ENCODE data around the gene UBXN6.
A peak's percentile ranks its signal among the peaks of the same experiment; 100 is the strongest.

The UBXN6 gene

GRCh38 chr19:4492337-4493103 lies 34.9 kb upstream of the UBXN6 start:
- TF ChIP-seq, protein P1, sequence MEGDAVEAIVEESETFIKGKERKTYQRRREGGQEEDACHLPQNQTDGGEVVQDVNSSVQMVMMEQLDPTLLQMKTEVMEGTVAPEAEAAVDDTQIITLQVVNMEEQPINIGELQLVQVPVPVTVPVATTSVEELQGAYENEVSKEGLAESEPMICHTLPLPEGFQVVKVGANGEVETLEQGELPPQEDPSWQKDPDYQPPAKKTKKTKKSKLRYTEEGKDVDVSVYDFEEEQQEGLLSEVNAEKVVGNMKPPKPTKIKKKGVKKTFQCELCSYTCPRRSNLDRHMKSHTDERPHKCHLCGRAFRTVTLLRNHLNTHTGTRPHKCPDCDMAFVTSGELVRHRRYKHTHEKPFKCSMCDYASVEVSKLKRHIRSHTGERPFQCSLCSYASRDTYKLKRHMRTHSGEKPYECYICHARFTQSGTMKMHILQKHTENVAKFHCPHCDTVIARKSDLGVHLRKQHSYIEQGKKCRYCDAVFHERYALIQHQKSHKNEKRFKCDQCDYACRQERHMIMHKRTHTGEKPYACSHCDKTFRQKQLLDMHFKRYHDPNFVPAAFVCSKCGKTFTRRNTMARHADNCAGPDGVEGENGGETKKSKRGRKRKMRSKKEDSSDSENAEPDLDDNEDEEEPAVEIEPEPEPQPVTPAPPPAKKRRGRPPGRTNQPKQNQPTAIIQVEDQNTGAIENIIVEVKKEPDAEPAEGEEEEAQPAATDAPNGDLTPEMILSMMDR (conservative IDR thresholded peaks at IDR 0.05): no peak

DNA sequence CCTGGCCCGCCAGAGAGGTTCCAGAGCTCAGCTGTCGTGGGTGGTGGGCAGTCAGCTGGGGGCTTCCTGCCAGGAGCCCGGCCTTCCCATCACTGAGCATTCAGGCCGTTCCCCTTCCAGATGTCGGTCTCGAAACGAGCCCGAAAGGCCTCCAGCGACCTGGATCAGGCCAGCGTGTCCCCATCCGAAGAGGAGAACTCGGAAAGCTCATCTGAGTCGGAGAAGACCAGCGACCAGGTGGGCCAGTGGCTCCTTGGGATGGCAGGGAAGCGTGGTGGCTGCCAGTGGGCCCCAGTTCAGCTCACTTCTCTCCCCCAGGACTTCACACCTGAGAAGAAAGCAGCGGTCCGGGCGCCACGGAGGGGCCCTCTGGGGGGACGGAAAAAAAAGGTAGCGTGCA lies 33.9 kb upstream of the UBXN6 start:
- H3K27ac ChIP-seq: no peak overlapping the region
- TF ChIP-seq, protein P1 (conservative IDR thresholded peaks at IDR 0.05): no peak

More at GRCh38 chr19:4492337-4493103, 34.9 kb upstream of the UBXN6 start:
- no peak overlapping the region for H3K27ac ChIP-seq

GRCh38 chr19:4488496-4488895 lies 30.9 kb upstream of the UBXN6 start:
- TF ChIP-seq, protein P1 (conservative IDR thresholded peaks at IDR 0.05): no peak
- H3K27ac ChIP-seq: no peak overlapping the region

DNA sequence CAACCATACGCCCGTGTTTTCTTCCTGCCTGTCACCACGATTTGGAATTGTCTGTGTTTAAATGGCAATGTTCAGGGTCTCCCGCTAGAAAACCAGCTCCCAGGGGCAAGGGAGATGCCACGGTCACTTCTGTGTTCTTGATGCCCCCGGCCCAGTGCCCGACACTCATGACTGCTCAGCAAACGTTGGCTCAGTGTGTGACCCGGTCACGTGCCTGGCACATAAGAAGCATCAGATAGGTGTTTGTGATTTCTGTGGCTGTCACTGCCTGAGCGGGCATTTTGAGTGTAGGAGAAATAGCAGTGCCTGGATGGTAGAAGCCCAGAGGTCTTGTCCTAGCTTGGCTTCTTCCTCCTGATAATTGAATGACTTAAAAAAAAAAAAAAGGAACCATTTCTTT lies 30.0 kb upstream of the UBXN6 start:
- TF ChIP-seq, protein P1 (conservative IDR thresholded peaks at IDR 0.05): no peak
- peak overlapping the region; percentile 34; the same call in 1 of the 2 replicates for H3K27ac ChIP-seq

GRCh38 chr19:4483385-4483784 lies 25.8 kb upstream of the UBXN6 start:
- TF ChIP-seq, protein P1 (conservative IDR thresholded peaks at IDR 0.05): no peak
- H3K27ac ChIP-seq: no peak overlapping the region

DNA sequence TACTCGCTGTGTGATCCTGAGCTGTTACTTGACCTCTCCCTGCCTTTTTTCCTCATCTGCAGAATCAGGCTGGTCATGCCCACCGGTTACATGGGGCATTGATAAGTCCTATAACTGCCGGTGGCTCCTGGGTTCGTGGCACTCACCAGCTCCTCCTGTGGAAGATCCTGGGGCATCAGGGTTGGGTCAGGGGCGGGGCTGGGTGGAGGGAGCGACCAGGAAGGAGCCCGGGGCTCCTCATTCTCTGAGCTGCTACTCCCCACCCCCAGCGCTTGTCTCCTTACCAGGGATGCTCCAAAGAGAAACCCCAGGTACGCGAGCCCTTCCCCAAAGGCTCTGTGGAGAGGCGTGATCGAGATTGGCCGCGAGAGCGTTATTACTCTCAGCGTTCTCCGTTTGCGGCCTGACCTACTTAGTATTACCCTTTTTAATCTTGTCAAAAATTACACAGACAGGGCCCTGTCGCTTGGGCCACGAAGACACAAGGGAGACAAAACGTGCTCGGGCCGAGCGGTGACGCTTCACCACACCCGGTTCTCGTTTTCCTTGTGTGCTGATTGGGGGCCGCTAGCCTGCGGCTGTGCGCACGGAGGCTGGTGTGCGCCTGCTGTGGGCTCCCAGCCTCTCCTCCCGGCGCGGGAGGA lies 25.2 kb upstream of the UBXN6 start:
- no peak overlapping the region for H3K27ac ChIP-seq
- TF ChIP-seq, protein P1 (conservative IDR thresholded peaks at IDR 0.05): no peak

GRCh38 chr19:4477034-4477801 lies 19.6 kb upstream of the UBXN6 start:
- no peak overlapping the region for H3K27ac ChIP-seq
- TF ChIP-seq, protein P1 (conservative IDR thresholded peaks at IDR 0.05): no peak

All from VCaP (cell line).